PC-3 (cell line): ENCODE measurements around the gene ASTN2.

Experiments
- CTCF ChIP-seq: fragments of 300-600 bp; sonication (generic); conservative IDR thresholded peaks from 2 replicates; pipeline ENCODE4 v1.5.1; 2017; ENCODE audit warnings: antibody characterized with exemption, low read depth, mild to moderate bottlenecking, low read length
- EZH2phosphoT487 ChIP-seq: fragments of 300-600 bp; sonication (generic); IDR thresholded peaks from 2 replicates; pipeline ENCODE4 v1.6.1; 2018; ENCODE audit warnings: mild to moderate bottlenecking, antibody characterized with exemption, low read length, borderline replicate concordance

- TF ChIP-seq CTCF, result no peak
- no peak for TF ChIP-seq EZH2phosphoT487
Observed at GRCh38 chr9:116543731-116544400, 871.0 kb downstream of the ASTN2 start.
